HG02938 (cell line): ENCODE results near the gene TRIM31.

Experiments used
- ATAC-seq: cut with Tn5 transposase; IDR thresholded peaks from one replicate; pipeline ENCODE4 v1.9.1; 2021; ENCODE audit warnings: mild to moderate bottlenecking, moderate library complexity; ENCODE audit not compliant: unreplicated experiment

TRIM31 gene

DNA sequence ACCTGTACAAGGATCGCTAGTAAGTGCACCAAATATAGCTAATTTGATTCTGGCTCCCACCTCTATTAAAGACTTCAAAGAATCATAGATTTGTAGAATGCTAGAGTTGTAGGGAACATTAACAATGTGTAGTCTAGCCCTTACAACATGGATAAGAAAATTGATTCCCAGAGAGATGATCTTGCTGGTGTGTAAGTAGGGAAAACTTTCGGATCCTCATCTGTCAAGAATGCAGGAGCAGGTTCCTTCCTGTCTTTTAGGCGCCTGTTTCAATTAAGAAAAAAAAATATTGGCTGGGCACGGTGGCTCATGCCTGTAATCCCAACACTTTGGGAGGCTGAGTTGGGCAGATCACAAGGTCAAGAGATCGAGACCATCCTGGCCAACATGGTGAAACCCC lies 25.0 kb downstream of the TRIM31 start:
- no peak for ATAC-seq

- no peak for ATAC-seq
Observed at GRCh38 chr6:30077218-30077617, 35.7 kb downstream of the TRIM31 start.

- no peak for ATAC-seq
Observed at GRCh38 chr6:30075790-30076732, 36.8 kb downstream of the TRIM31 start.

GRCh38 chr6:30075094-30075789 lies 37.6 kb downstream of the TRIM31 start, which contains the start of gene RNF39:
Gene RNF39, minus strand, starts transcription at chr6:30075769. Its CDS starts 184 bp downstream, at chr6:30075585.
- ATAC-seq, result no peak

GRCh38 chr6:30074331-30075093 lies 38.4 kb downstream of the TRIM31 start:
- no peak for ATAC-seq

- ATAC-seq, result no peak
Observed at GRCh38 chr6:30073489-30074235, 39.2 kb downstream of the TRIM31 start.

GRCh38 chr6:30071858-30072257 lies 41.0 kb downstream of the TRIM31 start:
- no peak for ATAC-seq

- no peak for ATAC-seq
Observed at GRCh38 chr6:30071081-30071818, 41.6 kb downstream of the TRIM31 start.

- ATAC-seq, result no peak
Observed at GRCh38 chr6:30067460-30068139, 45.3 kb downstream of the TRIM31 start.

DNA sequence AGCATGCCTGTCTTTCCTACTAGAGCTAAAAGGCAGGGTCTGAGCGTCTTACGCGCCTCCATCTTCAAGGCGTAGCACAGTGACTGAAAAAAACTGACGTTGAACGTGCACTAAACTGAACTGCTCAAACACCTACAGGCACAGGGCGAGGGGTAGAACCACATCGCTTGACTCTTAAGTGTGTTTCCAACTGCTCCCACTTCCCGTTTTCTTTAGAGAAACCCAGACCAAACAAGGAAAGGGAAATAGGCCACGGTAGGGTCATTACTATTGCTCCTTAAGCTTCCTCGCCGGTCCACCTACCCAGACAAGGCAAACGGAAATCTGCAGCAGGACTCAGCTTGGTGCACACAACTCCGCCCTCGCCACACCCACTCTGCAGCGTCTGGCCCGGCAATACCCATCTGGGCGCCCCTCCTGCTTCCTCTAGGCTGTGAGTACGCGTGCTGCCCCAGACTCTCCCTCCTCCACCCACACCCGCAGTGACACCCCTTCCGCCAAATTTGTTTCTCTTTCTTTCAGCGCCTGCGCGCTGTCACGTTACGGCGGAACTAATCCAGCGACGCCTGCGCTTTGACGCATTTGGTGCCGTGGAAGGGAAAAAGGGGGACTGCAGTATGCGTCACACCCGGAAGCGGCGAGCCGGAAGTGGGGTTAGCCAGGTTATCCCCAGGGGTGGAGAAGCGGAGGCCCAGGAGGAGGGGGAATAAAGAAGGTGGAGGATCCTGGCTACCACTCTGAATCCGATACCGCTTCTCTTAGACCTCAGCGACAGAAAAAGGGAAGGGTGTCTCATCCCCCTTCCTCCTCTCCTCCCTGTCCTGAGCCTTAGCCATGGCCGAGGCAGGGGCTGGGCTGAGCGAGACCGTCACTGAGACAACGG lies 46.1 kb downstream of the TRIM31 start, which contains the start of gene PPP1R11:
PPP1R11 (plus strand) TSS at position 622 of the 883 bp plus-strand sequence; CDS start at position 835, 213 bp downstream.
- peak; percentile 96 for ATAC-seq

DNA sequence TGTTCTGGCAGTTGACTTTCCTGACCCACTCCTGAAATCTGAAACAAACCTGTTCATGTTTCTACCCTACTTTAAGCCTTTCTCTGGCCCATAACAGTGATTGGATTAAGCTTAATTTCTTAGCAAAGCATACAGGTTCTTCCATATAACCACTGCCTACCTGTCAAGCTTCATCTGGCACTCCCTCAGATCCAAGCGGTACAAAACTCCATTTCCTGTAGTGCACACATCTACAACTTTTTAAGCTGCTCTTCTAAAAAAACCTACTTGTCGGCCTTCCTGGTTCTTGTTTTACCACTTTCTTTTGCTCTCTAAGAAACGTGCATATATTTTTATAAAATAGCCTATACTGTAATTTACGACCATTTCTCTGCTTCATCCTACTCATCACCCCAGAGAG lies 46.8 kb downstream of the TRIM31 start:
- ATAC-seq, result no peak

DNA sequence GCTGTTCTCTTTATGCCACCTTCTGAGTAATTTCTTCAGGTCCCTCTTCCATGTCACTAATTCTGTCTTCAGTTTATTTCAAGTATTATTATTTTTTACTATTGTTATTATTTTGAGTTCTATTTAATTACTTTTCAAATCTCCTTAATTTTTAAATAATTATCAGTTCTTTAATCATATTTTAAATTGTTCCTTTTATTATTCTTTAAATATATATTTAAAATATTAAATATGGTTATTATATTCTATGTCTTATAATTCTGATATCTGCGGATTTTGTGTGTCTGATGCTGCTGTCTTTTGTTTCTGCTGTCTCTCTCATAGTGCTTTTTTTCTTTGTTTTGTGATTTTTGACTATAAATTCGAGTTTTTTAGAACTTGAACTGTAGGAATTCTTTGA lies 49.6 kb downstream of the TRIM31 start:
- ATAC-seq, result no peak

DNA sequence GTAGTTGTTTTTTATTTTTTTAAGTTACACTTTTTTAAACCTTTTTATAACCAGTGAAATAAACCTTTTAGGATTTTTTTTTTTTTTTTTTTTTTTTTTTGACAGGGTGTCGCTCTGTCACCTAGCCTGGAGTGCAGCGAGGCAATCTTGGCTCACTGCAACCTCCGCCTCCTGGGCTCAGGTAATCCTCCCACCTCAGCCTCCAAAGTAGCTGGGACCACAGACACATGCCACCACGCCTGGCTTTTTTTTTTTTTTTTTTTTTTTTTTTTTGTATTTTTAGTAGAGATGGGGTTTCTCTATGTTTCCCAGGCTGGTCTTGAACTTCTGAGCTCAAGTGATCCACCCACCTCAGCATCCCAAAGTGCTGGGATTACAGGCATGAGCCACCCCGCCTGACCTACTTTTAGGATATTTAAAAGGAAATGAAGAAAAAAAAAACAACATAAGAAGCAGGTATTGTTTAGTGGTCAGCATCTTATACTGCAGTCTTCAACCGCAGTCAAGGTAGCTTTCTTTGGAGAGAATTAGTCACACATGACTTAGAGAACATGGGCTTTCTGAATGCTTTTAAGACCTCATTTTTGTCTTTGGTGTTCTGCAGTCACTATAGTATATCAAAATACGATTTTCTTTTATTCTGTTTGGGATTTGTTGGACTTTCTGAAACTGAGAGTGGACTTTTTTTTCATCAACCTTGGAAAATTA lies 50.3 kb downstream of the TRIM31 start:
- ATAC-seq, result no peak

GRCh38 chr6:30061858-30062458 lies 50.9 kb downstream of the TRIM31 start:
- no peak for ATAC-seq

DNA sequence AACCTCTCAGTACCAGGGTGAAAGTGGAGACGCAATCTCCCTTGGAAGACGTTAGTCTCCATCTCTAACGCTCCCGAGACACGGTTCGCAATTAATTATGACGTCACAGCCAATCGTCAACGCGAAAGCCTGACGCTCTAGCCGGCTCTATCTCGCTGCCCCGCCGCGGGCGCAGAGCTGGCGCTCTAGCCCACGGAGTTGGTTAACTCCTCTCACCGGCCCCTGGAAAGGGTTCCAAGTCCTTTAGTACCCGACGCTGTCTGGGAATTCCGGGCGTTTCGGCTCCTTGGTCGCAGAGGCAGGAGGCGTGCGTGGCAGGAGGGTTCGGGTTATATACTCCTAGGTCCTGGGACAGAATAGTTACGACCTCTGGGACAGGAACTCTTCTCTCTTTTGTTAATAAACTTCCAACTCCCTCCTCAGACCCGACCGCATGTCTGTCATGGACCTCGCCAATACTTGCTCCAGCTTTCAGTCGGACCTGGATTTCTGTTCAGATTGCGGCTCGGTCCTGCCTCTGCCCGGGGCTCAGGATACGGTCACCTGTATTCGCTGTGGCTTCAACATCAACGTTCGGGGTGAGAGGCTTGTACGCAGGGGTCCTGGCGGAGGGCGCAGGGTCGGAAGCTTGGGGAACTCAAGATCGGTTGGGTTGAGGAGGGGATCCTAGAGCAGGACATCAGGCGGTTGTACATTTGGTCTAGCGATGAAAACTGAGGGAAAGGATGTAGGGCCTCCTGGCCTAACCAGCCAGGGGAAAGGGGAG lies 51.6 kb downstream of the TRIM31 start, which contains the start of gene POLR1H:
POLR1H (plus strand) TSS at position 174 of the 766 bp plus-strand sequence; CDS start at position 434, 260 bp downstream.
- ATAC-seq, result peak; percentile 82

- ATAC-seq, result peak; percentile 26
Observed at GRCh38 chr6:30060606-30061091, 52.2 kb downstream of the TRIM31 start.
